Astrocyte (in vitro differentiated cells and primary cell): ENCODE data around the gene KLF15.

ENCODE experiments used
- CTCF ChIP-seq: IDR thresholded peaks from 2 replicates; pipeline ENCODE4 v1.5.1; 2011; ENCODE audit warnings: low read depth, mild to moderate bottlenecking, inconsistent platforms, low read length, moderate library complexity; ENCODE audit not compliant: insufficient read depth
- EZH2 ChIP-seq: IDR thresholded peaks from 2 replicates; pipeline ENCODE4 v1.6.1; 2012; ENCODE audit warnings: mild to moderate bottlenecking, low read length, inconsistent platforms; ENCODE audit not compliant: insufficient read depth

GRCh38 chr3:126300761-126301481 lies 56.3 kb downstream of the KLF15 start:
- TF ChIP-seq EZH2 (no peak), CTCF (no peak)
